HepG2 (cell line): ENCODE data around the gene ANTKMT. TPM values are rescaled to one million over a fixed set of nuclear protein-coding genes. Genes with fewer than 3 reads are reported as not detected.

Experiments used
- AGO2 ChIP-seq: fragments of 200-400 bp; formaldehyde crosslinking; optimal IDR thresholded peaks from 2 replicates; pipeline ENCODE3; 2017; ENCODE audit warnings: mild to moderate bottlenecking, low read depth, low read length, moderate library complexity
- CCDC6 ChIP-seq: sonication (generic); formaldehyde crosslinking; IDR thresholded peaks from 2 replicates; pipeline ENCODE4 v1.8.1; 2022; ENCODE audit warnings: mild to moderate bottlenecking, missing genetic modification reagents, moderate library complexity
- E2F1 ChIP-seq: sonication (generic); formaldehyde crosslinking; IDR thresholded peaks from 2 replicates; pipeline ENCODE4 v1.5.0; 2020; ENCODE audit warnings: missing genetic modification reagents
- ELK4 ChIP-seq: sonication (generic); formaldehyde crosslinking; IDR thresholded peaks from 2 replicates; pipeline ENCODE4 v1.9.0; 2021; ENCODE audit warnings: missing genetic modification reagents, borderline replicate concordance
- FOXK1 ChIP-seq: sonication (generic); formaldehyde crosslinking; IDR thresholded peaks from 2 replicates; pipeline ENCODE4 v1.4.0; 2020; ENCODE audit warnings: low read depth, missing genetic modification reagents, borderline replicate concordance
- HINFP ChIP-seq: sonication (generic); formaldehyde crosslinking; IDR thresholded peaks from 2 replicates; pipeline ENCODE4 v1.4.0; 2020; ENCODE audit warnings: low read depth, mild to moderate bottlenecking, missing genetic modification reagents
- KDM2A ChIP-seq: sonication (generic); formaldehyde crosslinking; IDR thresholded peaks from 2 replicates; pipeline ENCODE4 v1.4.0; 2020; ENCODE audit warnings: low read depth, missing genetic modification reagents, borderline replicate concordance
- MXD4 ChIP-seq: IDR thresholded peaks from 2 replicates; pipeline ENCODE4 v1.6.1; 2016; ENCODE audit warnings: mild to moderate bottlenecking, missing biosample characterization, missing genetic modification reagents
- MZF1 ChIP-seq: sonication (generic); formaldehyde crosslinking; IDR thresholded peaks from 2 replicates; pipeline ENCODE4 v1.8.1; 2023; ENCODE audit warnings: mild to moderate bottlenecking, missing genetic modification reagents, borderline replicate concordance
- NCOA2 ChIP-seq: sonication (generic); formaldehyde crosslinking; IDR thresholded peaks from 2 replicates; pipeline ENCODE4 v1.8.0; 2022; ENCODE audit warnings: inconsistent platforms
- NFIC ChIP-seq: IDR thresholded peaks from 2 replicates; pipeline ENCODE4 v1.6.1; 2012; ENCODE audit warnings: mild to moderate bottlenecking, low read length, inconsistent platforms
- NR2C2 ChIP-seq: sonication (generic); formaldehyde crosslinking; IDR thresholded peaks from 2 replicates; pipeline ENCODE4 v1.4.0; 2020; ENCODE audit warnings: missing genetic modification reagents, mild to moderate bottlenecking, moderate library complexity, borderline replicate concordance
- TCF7 ChIP-seq: sonication (generic); IDR thresholded peaks from 2 replicates; pipeline ENCODE4 v1.6.1; 2016; ENCODE audit warnings: antibody characterized with exemption, low read depth
- ZBTB42 ChIP-seq: sonication (generic); formaldehyde crosslinking; IDR thresholded peaks from 2 replicates; pipeline ENCODE4 v1.5.0; 2020; ENCODE audit warnings: mild to moderate bottlenecking, missing genetic modification reagents
- ZBTB44 ChIP-seq: sonication (generic); formaldehyde crosslinking; IDR thresholded peaks from 2 replicates; pipeline ENCODE4 v1.4.0; 2020; ENCODE audit warnings: missing genetic modification reagents
- ZNF234 ChIP-seq: sonication (generic); formaldehyde crosslinking; conservative IDR thresholded peaks from 2 replicates; pipeline ENCODE4 v1.5.1; 2020; ENCODE audit warnings: mild to moderate bottlenecking, missing genetic modification reagents
- ZNF329 ChIP-seq: sonication (generic); formaldehyde crosslinking; IDR thresholded peaks from 2 replicates; pipeline ENCODE4 v1.9.0; 2021; ENCODE audit warnings: low read depth, mild to moderate bottlenecking, missing genetic modification reagents
- ZNF33B ChIP-seq: sonication (generic); formaldehyde crosslinking; IDR thresholded peaks from 2 replicates; pipeline ENCODE4 v1.5.1; 2020; ENCODE audit warnings: mild to moderate bottlenecking, missing genetic modification reagents
- ZNF557 ChIP-seq: sonication (generic); formaldehyde crosslinking; IDR thresholded peaks from 2 replicates; pipeline ENCODE4 v1.4.0; 2020; ENCODE audit warnings: missing genetic modification reagents
- polyA plus RNA-seq, 8 experiments: library from polyadenylated mRNA; depleted of rRNA in 3 of 8; stranded (reverse) in 7 of 8; unstranded in 1 of 8; fragments of >200 nt; fragmentation: Illumina TruSeq in 4 of 8; extraction: Trizol in 4 of 8; gene quantifications; 2 replicates each; pipeline versions ENCODE4 v1.2.1 to v1.2.3, GENCODE V29; 2011 to 2016; ENCODE audit warnings: low read depth in 4 of 8, missing spikeins in 1 of 8, mixed read lengths in 1 of 8; ENCODE audit not compliant: insufficient read depth in 1 of 8
- total RNA-seq, 5 experiments: library from RNA; depleted of rRNA; stranded (reverse); fragments of >200 nt; fragmentation: Illumina TruSeq; extraction: Trizol; gene quantifications; 2 replicates each; pipeline ENCODE4 v1.2.3, GENCODE V29; 2016; ENCODE audit warnings: low read depth in 1 of 5
- TF ChIP-seq, protein P1 (sequence below): sonication (generic); formaldehyde crosslinking; IDR thresholded peaks from 2 replicates; pipeline ENCODE4 v1.5.1; 2020; ENCODE audit warnings: missing genetic modification reagents, mild to moderate bottlenecking, borderline replicate concordance
- TF ChIP-seq, protein P2 (sequence below): sonication (generic); formaldehyde crosslinking; IDR thresholded peaks from 2 replicates; pipeline ENCODE4 v1.5.0; 2020; ENCODE audit warnings: missing genetic modification reagents

ANTKMT gene
- total and polyA plus RNA-seq, 2 of the 13 experiments (the other 11 are each of a cell fraction or from before 2014, with no cell fraction given) = 7.5 to 47.8 TPM

- TF ChIP-seq ZNF234 (CRISPR knock-in tag) = no peak
- TF ChIP-seq ELK4 (CRISPR knock-in tag) = no peak
- TF ChIP-seq HINFP = peak; percentile 42; the same call in 1 of the 2 replicates
- TF ChIP-seq CCDC6 (CRISPR knock-in tag) = no peak
- TF ChIP-seq ZBTB44 (CRISPR knock-in tag) = no peak
- no peak for TF ChIP-seq ZBTB42 (CRISPR knock-in tag)
- no peak for TF ChIP-seq ZNF329
- TF ChIP-seq FOXK1 (CRISPR knock-in tag) = 0 out of 2 replicates have a peak, but pooled peaks have one; percentile 18
- TF ChIP-seq, protein P1, sequence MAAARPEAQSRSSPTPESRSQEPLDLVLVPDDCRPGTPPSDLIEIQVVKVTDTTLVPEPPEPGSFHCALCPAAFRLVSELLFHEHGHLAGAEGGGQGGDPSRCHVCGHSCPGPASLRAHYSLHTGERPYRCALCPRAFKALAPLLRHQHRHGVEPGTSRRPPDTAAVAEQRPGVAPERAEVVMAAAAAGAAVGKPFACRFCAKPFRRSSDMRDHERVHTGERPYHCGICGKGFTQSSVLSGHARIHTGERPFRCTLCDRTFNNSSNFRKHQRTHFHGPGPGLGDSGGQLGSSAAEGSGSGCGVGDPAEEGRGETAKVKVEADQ (CRISPR knock-in tag) = no peak
- TF ChIP-seq, protein P2, sequence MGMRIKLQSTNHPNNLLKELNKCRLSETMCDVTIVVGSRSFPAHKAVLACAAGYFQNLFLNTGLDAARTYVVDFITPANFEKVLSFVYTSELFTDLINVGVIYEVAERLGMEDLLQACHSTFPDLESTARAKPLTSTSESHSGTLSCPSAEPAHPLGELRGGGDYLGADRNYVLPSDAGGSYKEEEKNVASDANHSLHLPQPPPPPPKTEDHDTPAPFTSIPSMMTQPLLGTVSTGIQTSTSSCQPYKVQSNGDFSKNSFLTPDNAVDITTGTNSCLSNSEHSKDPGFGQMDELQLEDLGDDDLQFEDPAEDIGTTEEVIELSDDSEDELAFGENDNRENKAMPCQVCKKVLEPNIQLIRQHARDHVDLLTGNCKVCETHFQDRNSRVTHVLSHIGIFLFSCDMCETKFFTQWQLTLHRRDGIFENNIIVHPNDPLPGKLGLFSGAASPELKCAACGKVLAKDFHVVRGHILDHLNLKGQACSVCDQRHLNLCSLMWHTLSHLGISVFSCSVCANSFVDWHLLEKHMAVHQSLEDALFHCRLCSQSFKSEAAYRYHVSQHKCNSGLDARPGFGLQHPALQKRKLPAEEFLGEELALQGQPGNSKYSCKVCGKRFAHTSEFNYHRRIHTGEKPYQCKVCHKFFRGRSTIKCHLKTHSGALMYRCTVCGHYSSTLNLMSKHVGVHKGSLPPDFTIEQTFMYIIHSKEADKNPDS (CRISPR knock-in tag) = peak; percentile 65; the same call in 1 of the 2 replicates
- TF ChIP-seq ZNF557 (CRISPR knock-in tag) = no peak
- TF ChIP-seq E2F1 (CRISPR knock-in tag) = no peak
- TF ChIP-seq AGO2 = no peak
- TF ChIP-seq MXD4 = 0 out of 2 replicates have a peak, but pooled peaks have one; percentile 18
- TF ChIP-seq KDM2A (CRISPR knock-in tag) = 0 out of 2 replicates have a peak, but pooled peaks have one; percentile 57
- TF ChIP-seq NCOA2 (CRISPR knock-in tag) = 0 out of 2 replicates have a peak, but pooled peaks have one; percentile 22
- TF ChIP-seq ZNF33B (CRISPR knock-in tag) = no peak
- TF ChIP-seq NR2C2 (CRISPR knock-in tag) = 0 out of 2 replicates have a peak, but pooled peaks have one; percentile 24
- TF ChIP-seq NFIC = no peak
- TF ChIP-seq TCF7 = no peak
- TF ChIP-seq MZF1 (CRISPR knock-in tag) = no peak
Observed at GRCh38 chr16:695355-696089, 25.4 kb upstream of the ANTKMT start (continued).
